SK-N-SH (cell line): Measurements from ENCODE around the gene FUT9. TPM values are rescaled to one million over a fixed set of nuclear protein-coding genes. Genes with fewer than 3 reads are reported as not detected.

Experiments
- CTCF ChIA-PET: fragments of 300-600, 350-600 bp; formaldehyde crosslinking; extraction: SDS; loops from one replicate; lab custom pipeline; 2021; lab: Yijun Ruan, JAX
- POLR2A ChIA-PET: fragments of 350-600 bp; sonication (Branson Sonifier 250); formaldehyde crosslinking; extraction: SDS; loops from one replicate; lab custom pipeline; 2020; ENCODE audit warnings: antibody characterized with exemption, inconsistent platforms; lab: Yijun Ruan, JAX
- DNase-seq: peaks from one replicate; pipeline ENCODE4 v3.0.0; 2012
- H2AFZ ChIP-seq: fragments of 200-600 bp; sonication (generic); 2 replicates; pipeline ENCODE4 v1.8.1; 2016; ENCODE audit warnings: antibody characterized with exemption, mild to moderate bottlenecking, low read depth
- H3F3A ChIP-seq: fragments of 200-600 bp; sonication (generic); replicated peaks from 2 replicates; pipeline ENCODE3; 2016; ENCODE audit warnings: antibody characterized with exemption, mild to moderate bottlenecking; ENCODE audit not compliant: insufficient read depth
- H3K27ac ChIP-seq, 2 experiments: fragments of 200-500 bp in 1 of 2; fragments of 200-600 bp in 1 of 2; sonication (Bioruptor generic) in 1 of 2; sonication (generic), shearing (Covaris generic) in 1 of 2; 2 replicates each; pipeline versions ENCODE4 v1.5.1 to v1.6.1; 2014 to 2016; ENCODE audit warnings: low read depth in 2 of 2, inconsistent platforms in 1 of 2, low read length in 1 of 2, mild to moderate bottlenecking in 1 of 2, mixed read lengths in 1 of 2
- H3K27me3 ChIP-seq: fragments of 200-600 bp; sonication (generic), shearing (Covaris generic); 2 replicates; pipeline ENCODE4 v1.6.1; 2016; ENCODE audit warnings: mixed run types; ENCODE audit not compliant: insufficient read depth
- H3K36me3 ChIP-seq, 2 experiments: fragments of 200-500 bp in 1 of 2; fragments of 200-600 bp in 1 of 2; sonication (Bioruptor generic) in 1 of 2; sonication (generic) in 1 of 2; replicated peaks in 1 of 2; 2 replicates each; pipeline versions ENCODE3 to v1.5.1; 2014 to 2016; ENCODE audit warnings: low read length in 1 of 2, mild to moderate bottlenecking in 1 of 2; ENCODE audit not compliant: insufficient read depth in 2 of 2, control insufficient read depth in 1 of 2
- H3K4me1 ChIP-seq, 2 experiments: fragments of 200-500 bp in 1 of 2; fragments of 200-600 bp in 1 of 2; sonication (Bioruptor generic) in 1 of 2; sonication (generic), shearing (Covaris generic) in 1 of 2; 2 replicates each; pipeline versions ENCODE4 v1.5.1 to v1.6.1; 2014 to 2016; ENCODE audit warnings: low read depth in 1 of 2, low read length in 1 of 2, mixed run types in 1 of 2; ENCODE audit not compliant: insufficient read depth in 2 of 2, control insufficient read depth in 1 of 2
- H3K4me2 ChIP-seq: fragments of 200-600 bp; sonication (generic), shearing (Covaris generic); 2 replicates; pipeline ENCODE4 v1.6.1; 2017; ENCODE audit warnings: mixed run types
- H3K4me3 ChIP-seq, 2 experiments: fragments of 200-500 bp in 1 of 2; fragments of 200-600 bp in 1 of 2; sonication (Bioruptor generic) in 1 of 2; sonication (generic), shearing (Covaris generic) in 1 of 2; 2 replicates each; pipeline versions ENCODE4 v1.5.1 to v1.8.1; 2014 to 2016; ENCODE audit warnings: low read depth in 2 of 2, inconsistent platforms in 1 of 2, low read length in 1 of 2, mild to moderate bottlenecking in 1 of 2, mixed read lengths in 1 of 2, moderate library complexity in 1 of 2
- H3K79me2 ChIP-seq: fragments of 200-600 bp; sonication (generic); 2 replicates; pipeline ENCODE4 v1.8.1; 2017; ENCODE audit warnings: mild to moderate bottlenecking; ENCODE audit not compliant: insufficient read depth
- H3K9ac ChIP-seq: fragments of 200-600 bp; sonication (generic); 2 replicates; pipeline ENCODE4 v1.6.1; 2017; ENCODE audit warnings: mixed run types
- H3K9me2 ChIP-seq: fragments of 200-600 bp; sonication (generic); 2 replicates; pipeline ENCODE4 v1.6.1; 2017; ENCODE audit warnings: mixed run types
- H3K9me3 ChIP-seq: fragments of 200-600 bp; sonication (generic); 2 replicates; pipeline ENCODE4 v1.6.1; 2017; ENCODE audit warnings: mixed run types, mild to moderate bottlenecking, moderate library complexity
- H4K20me1 ChIP-seq: fragments of 200-600 bp; sonication (generic); 2 replicates; pipeline ENCODE4 v1.6.1; 2017; ENCODE audit warnings: mild to moderate bottlenecking, mixed run types; ENCODE audit not compliant: insufficient read depth
- CTCF ChIP-seq: fragments of 200-600 bp; sonication (generic); IDR thresholded peaks from 2 replicates; pipeline ENCODE4 v1.6.1; 2017; ENCODE audit warnings: antibody characterized with exemption, mild to moderate bottlenecking, moderate library complexity
- EP300 ChIP-seq, 2 experiments: IDR thresholded peaks; 2 replicates each; pipeline versions ENCODE4 v1.4.0 to v1.6.1; 2012; ENCODE audit warnings: borderline replicate concordance in 1 of 2, low read depth in 1 of 2, low read length in 1 of 2
- EZH2phosphoT487 ChIP-seq: fragments of 200-600 bp; sonication (generic); IDR thresholded peaks from 2 replicates; pipeline ENCODE4 v1.6.1; 2017; ENCODE audit warnings: low read depth, mixed run types, mild to moderate bottlenecking, antibody characterized with exemption, moderate library complexity, borderline replicate concordance
- FOSL2 ChIP-seq: IDR thresholded peaks from 2 replicates; pipeline ENCODE4 v1.4.0; 2012; ENCODE audit warnings: low read depth, mild to moderate bottlenecking, moderate library complexity, borderline replicate concordance
- FOXM1 ChIP-seq: IDR thresholded peaks from 2 replicates; pipeline ENCODE4 v1.4.0; 2012; ENCODE audit warnings: low read depth, mild to moderate bottlenecking
- GABPA ChIP-seq: IDR thresholded peaks from 2 replicates; pipeline ENCODE4 v1.4.0; 2012; ENCODE audit warnings: low read depth, mild to moderate bottlenecking
- GATA2 ChIP-seq: sonication (generic); formaldehyde crosslinking; IDR thresholded peaks from 2 replicates; pipeline ENCODE4 v1.5.0; 2020; ENCODE audit warnings: mild to moderate bottlenecking, missing genetic modification reagents
- IRF3 ChIP-seq: fragments of 150-350 bp; IDR thresholded peaks from 2 replicates; pipeline ENCODE4 v1.6.1; 2016; ENCODE audit warnings: mild to moderate bottlenecking, low read depth, low read length
- JUND ChIP-seq: IDR thresholded peaks from 2 replicates; pipeline ENCODE4 v1.4.0; 2012
- MAX ChIP-seq: IDR thresholded peaks from 2 replicates; pipeline ENCODE4 v1.4.0; 2012; ENCODE audit warnings: low read depth
- MEF2A ChIP-seq: IDR thresholded peaks from 2 replicates; pipeline ENCODE4 v1.4.0; 2012; ENCODE audit warnings: low read depth, borderline replicate concordance
- MXI1 ChIP-seq: IDR thresholded peaks from 2 replicates; pipeline ENCODE4 v1.6.1; 2012; ENCODE audit warnings: mild to moderate bottlenecking, low read depth, low read length, improper control_type of control experiment
- POLR2AphosphoS5 ChIP-seq: IDR thresholded peaks from 2 replicates; pipeline ENCODE4 v1.6.1; 2012; ENCODE audit warnings: low read depth, low read length
- RAD21 ChIP-seq: IDR thresholded peaks from 2 replicates; pipeline ENCODE4 v1.6.1; 2012; ENCODE audit warnings: mild to moderate bottlenecking, low read length
- RXRA ChIP-seq: IDR thresholded peaks from 2 replicates; pipeline ENCODE4 v1.4.0; 2012; ENCODE audit warnings: low read depth, mild to moderate bottlenecking, borderline replicate concordance
- SIN3A ChIP-seq: IDR thresholded peaks from 2 replicates; pipeline ENCODE4 v1.6.1; 2012; ENCODE audit warnings: low read depth, mild to moderate bottlenecking, low read length, moderate library complexity, borderline replicate concordance
- SMC3 ChIP-seq: IDR thresholded peaks from 2 replicates; pipeline ENCODE4 v1.6.1; 2012; ENCODE audit warnings: low read depth, low read length, improper control_type of control experiment
- TCF12 ChIP-seq: IDR thresholded peaks from 2 replicates; pipeline ENCODE4 v1.4.0; 2012
- TEAD4 ChIP-seq: IDR thresholded peaks from 2 replicates; pipeline ENCODE4 v1.4.0; 2012; ENCODE audit warnings: mild to moderate bottlenecking, borderline replicate concordance; ENCODE audit not compliant: insufficient read depth
- YY1 ChIP-seq: IDR thresholded peaks from 2 replicates; pipeline ENCODE4 v1.4.0; 2012; ENCODE audit warnings: low read depth, mild to moderate bottlenecking
- ZBTB33 ChIP-seq: IDR thresholded peaks from 2 replicates; pipeline ENCODE4 v1.4.0; 2012; ENCODE audit warnings: low read depth, borderline replicate concordance
- WGBS: methylation state at CpG from one replicate; pipeline ENCODE4 v1.1.6; 2017; ENCODE audit warnings: low lambda C conversion rate; 5-methylcytosine and 5-hydroxymethylcytosine counted together
- polyA plus RNA-seq, 3 experiments: library from polyadenylated mRNA; depleted of rRNA; stranded (reverse); fragments of >200 nt; gene quantifications; 2 replicates each; pipeline ENCODE4 v1.2.3, GENCODE V29; 2012

Gene FUT9
- polyA plus RNA-seq, 1 of the 3 experiments (the other 2 are of a cell fraction) = under 0.01 TPM

- ChIA-PET POLR2A (no interaction called here), CTCF (interaction anchor here (1.1 kb wide), 1 partner anchor 10 kb away, joined by 3 read pairs; no protein-coding TSS in a partner anchor)
- H3F3A ChIP-seq = no peaks in the 10 kb centered on the region
- H3K27ac ChIP-seq = no peak overlapping the region
- H3K9ac ChIP-seq = no peak overlapping the region
- DNase-seq = no peak
- H3K79me2 ChIP-seq = no peaks in the 10 kb centered on the region
- no peak overlapping the region for H3K4me2 ChIP-seq
- H3K36me3 ChIP-seq = no peaks in the 10 kb centered on the region
- no peaks in the 10 kb centered on the region for H3K27me3 ChIP-seq
- H3K9me3 ChIP-seq = no peaks in the 10 kb centered on the region
- no peak overlapping the region for H2AFZ ChIP-seq
- no peaks in the 10 kb centered on the region for H4K20me1 ChIP-seq
- 52% methylated on average over 1 of the region's 1 CpG for WGBS
- no peaks in the 10 kb centered on the region for H3K9me2 ChIP-seq
- TF ChIP-seq YY1 (no peak), MXI1 (no peak), IRF3 (no peak), FOXM1 (no peak), SMC3 (no peak), MAX (no peak), SIN3A (no peak), CTCF (no peak), GABPA (no peak), EZH2phosphoT487 (no peak)
- H3K4me3 ChIP-seq = no peak overlapping the region
- H3K4me1 ChIP-seq = no peaks in the 10 kb centered on the region
Measured at GRCh38 chr6:96094077-96094476, 78.3 kb downstream of the FUT9 start.

GRCh38 chr6:96099069-96099468 lies 83.3 kb downstream of the FUT9 start:
- Histone ChIP-seq H3K27ac (no peak overlapping the region), H3K36me3 (no peaks in the 10 kb centered on the region), H3F3A (no peaks in the 10 kb centered on the region), H3K4me3 (no peak overlapping the region), H3K4me2 (no peak overlapping the region), H4K20me1 (no peaks in the 10 kb centered on the region), H3K9me2 (no peaks in the 10 kb centered on the region), H3K9ac (no peak overlapping the region), H3K9me3 (no peaks in the 10 kb centered on the region), H3K79me2 (no peaks in the 10 kb centered on the region), H2AFZ (no peak overlapping the region), H3K27me3 (no peaks in the 10 kb centered on the region), H3K4me1 (no peaks in the 10 kb centered on the region)
- POLR2A ChIA-PET = no interaction called here
- no peak for DNase-seq
- CTCF ChIA-PET = no interaction called here
- TF ChIP-seq RAD21 = no peak
- no peak for TF ChIP-seq JUND
- TF ChIP-seq RXRA = no peak
- no peak for TF ChIP-seq FOSL2
- no peak for TF ChIP-seq GATA2
- TF ChIP-seq MAX = no peak
- TF ChIP-seq MEF2A = no peak
- TF ChIP-seq POLR2AphosphoS5 = no peak
- TF ChIP-seq TEAD4 = no peak
- TF ChIP-seq YY1 = no peak
- no peak for TF ChIP-seq EP300 (IDR thresholded peaks at IDR 0.05; ENCODE audit: borderline replicate concordance in 1 of 2, low read depth in 1 of 2, low read length in 1 of 2)
- no peak for TF ChIP-seq ZBTB33
- no peak for TF ChIP-seq CTCF
- no peak for TF ChIP-seq SMC3
- TF ChIP-seq GABPA = no peak
- TF ChIP-seq TCF12 = no peak
